ENCODE measurements around the gene DSC2.
A peak's percentile ranks its signal among the peaks of the same experiment; 100 is the strongest.

Gene DSC2

GRCh38 chr18:31097666-31098065, 4.6 kb downstream of the DSC2 start:
- no peak for DNase-seq

DNA sequence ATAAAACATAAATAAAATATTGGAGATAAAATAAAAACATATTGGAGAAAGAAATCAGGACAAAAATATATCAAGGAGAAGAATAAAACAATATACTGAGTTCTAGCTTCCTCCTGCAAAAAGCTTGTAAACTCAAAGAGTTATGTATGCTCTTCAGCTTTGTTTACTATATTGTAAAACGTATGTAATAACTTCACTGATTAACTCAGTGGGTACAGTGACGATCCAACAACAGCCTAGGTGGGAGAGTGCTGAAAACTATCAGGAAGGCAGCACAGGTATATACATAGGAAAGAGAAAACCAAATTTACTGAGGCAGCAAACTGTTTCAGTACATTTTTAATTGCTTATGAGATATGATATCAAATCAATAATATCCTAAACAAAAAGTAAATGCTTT, 8.3 kb downstream of the DSC2 start:
- no peak for DNase-seq

DNA sequence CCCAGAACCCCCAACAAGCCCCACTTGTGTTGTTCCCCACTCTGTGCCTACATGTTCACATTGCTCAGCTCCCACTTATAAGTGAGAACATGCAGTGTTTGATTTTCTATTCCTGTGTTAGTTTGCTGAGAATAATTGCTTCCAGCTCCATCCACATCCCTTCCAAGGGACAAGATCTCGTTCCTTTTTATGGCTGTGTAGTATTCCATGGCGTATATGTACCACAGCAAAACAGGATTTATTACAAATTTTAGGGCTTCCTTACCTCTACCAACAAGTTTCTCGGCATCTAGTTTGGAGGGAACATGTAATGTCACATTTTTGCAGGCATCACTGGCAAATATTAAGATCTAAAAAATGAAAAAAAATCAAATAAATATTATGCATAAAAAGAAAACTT, 8.9 kb downstream of the DSC2 start:
- no peak for DNase-seq

- no peak for DNase-seq
Observed at GRCh38 chr18:31091350-31091749, 10.9 kb downstream of the DSC2 start.

GRCh38 chr18:31088532-31088931, 13.7 kb downstream of the DSC2 start:
- DNase-seq, result no peak

GRCh38 chr18:31079973-31080372, 22.2 kb downstream of the DSC2 start:
- DNase-seq, result no peak

- DNase-seq, result no peak
Observed at GRCh38 chr18:31077878-31078277, 24.3 kb downstream of the DSC2 start.

- DNase-seq, result no peak
Observed at GRCh38 chr18:31072175-31072574, 30.0 kb downstream of the DSC2 start.

- no peak for DNase-seq
Observed at GRCh38 chr18:31070206-31070605, 32.0 kb downstream of the DSC2 start.

DNA sequence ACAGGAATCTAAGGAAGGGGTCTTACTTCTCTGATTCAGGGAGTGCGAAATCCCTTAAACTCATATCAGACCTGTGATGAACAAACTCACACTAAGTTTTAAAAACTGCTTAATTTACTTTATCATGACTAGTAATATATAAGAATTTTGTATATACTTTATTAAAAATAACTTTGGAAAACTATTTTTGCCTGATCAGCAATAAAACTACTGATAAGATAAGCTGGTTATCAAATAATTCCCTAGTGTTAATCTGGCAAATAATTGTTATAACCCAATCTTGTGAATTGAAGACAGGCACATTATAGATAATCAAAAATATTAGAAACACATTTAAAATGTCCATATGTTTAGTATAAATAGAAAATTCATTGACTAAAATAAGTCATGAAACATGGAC, 36.0 kb downstream of the DSC2 start:
- DNase-seq, result no peak

GRCh38 chr18:31065036-31065773, 37.0 kb downstream of the DSC2 start:
- no peak for DNase-seq

DNA sequence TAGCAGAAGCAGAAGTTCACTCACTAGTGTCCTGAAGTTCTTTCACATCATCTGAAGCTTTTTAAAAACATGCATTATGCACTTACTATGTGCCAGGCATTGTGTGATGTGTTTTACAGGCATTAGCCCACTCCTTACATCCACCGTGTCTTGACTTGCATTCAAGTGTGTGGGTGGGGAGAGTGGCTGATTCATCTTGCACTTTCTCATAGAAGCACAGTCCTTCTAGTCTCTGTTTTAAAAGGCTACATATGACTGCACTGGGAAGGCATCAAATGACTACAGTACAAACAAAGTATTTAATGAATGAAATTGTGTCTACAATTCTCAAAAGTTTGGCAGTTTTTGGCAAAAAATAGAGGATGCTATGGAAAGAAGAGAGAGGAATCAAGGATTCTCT, 38.1 kb downstream of the DSC2 start:
- no peak for DNase-seq

DNA sequence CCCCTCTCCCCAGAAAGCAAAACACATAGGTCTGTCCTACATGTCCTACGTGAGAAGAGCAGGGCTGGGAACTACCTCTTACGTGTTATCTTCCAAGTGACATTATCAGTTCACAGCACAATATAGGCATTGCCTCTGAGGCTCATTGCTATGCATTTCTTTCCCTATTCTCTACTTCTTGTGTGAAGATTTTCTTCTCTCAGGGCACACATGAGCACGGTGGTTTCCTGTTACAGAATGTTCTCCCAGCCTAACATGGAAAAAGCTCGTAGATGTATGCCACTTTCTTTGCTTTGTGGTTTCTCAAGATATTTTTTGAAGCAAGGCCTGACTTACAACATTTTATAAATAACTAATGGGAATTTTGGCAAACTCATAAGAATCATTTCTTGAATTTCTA, 40.3 kb downstream of the DSC2 start:
- DNase-seq, result no peak

DNA sequence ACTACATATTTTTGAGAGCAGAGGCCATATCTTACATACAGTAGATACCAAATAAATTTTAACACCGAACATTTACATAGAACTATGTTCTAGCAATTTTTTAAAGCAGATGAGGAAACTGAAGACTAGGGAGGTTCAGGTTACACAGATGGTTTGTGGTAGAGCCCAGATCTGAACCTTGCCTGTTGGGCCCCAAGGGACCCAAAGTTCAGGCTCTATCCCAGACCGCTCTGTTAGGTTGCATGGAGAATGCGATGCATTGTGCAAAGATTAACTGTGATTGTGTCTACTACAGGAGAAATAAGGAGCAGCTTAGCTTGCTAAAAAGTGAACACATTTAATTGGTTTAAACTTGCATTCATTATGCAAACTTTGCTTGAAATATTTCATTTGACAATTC, 43.3 kb downstream of the DSC2 start:
- DNase-seq, result no peak

DNA sequence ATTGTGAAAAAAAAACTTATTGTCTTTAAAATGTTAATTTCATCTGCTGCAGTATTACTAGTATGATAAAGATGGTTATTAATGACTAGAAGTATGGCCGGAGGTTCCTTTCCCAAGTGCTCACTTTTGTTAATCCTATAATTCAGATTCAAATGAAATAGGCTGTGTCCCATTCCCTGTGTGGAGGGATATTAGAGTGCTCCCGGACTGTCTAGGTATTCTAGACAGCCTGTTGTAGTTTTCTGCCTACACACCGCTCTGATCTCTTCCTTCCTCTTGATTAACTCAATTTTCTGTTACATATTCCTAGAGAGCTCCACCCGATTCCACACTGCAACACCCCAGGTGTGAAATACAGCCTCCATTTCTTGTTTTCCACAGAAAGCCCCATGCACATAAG, 44.3 kb downstream of the DSC2 start:
- no peak for DNase-seq

GRCh38 chr18:31057051-31057450, 45.2 kb downstream of the DSC2 start:
- no peak for DNase-seq

DNA sequence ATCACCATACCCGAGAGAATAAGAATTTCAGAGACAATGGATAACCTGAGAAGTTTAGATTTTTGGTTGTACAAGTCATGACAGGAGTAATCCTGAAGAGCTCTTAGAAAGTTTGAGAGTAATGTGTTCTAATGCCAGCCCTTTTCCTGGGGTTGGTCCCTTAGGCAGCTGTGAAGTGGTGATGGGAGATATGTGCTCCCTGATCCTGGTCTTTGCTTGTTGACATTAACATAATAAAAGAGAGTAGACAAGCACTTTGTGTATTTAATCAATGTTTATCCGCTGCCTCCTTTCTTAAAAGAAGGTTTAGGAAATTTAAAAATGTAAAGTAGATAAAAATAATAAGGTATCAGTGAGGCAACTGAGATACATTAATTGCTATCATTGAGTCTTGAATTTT, 45.9 kb downstream of the DSC2 start:
- no peak for DNase-seq

GRCh38 chr18:31050635-31051034, 51.6 kb downstream of the DSC2 start:
- DNase-seq, result no peak

GRCh38 chr18:31049189-31049588, 53.0 kb downstream of the DSC2 start:
- no peak for DNase-seq

GRCh38 chr18:31048216-31048615, 54.0 kb downstream of the DSC2 start:
- DNase-seq, result no peak

DNA sequence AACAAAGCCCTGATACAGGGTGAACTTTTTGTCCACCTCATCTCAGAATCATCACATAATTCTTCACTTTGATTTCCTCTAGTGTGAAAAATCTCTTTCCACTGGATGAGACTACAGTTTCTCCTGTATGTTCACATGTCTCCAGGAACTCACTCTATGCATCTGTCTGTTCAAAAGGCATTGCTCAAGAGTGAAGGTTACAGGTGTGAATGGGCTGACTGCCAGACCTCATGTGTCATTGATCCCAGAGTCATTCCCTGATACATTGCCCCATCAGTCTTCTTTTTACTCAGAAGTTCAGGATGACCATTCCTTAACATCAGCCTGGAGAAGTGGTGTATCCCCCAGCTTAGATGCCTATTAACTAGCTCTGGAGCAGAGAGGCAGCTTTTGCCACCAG, 55.3 kb downstream of the DSC2 start:
- no peak for DNase-seq

DNA sequence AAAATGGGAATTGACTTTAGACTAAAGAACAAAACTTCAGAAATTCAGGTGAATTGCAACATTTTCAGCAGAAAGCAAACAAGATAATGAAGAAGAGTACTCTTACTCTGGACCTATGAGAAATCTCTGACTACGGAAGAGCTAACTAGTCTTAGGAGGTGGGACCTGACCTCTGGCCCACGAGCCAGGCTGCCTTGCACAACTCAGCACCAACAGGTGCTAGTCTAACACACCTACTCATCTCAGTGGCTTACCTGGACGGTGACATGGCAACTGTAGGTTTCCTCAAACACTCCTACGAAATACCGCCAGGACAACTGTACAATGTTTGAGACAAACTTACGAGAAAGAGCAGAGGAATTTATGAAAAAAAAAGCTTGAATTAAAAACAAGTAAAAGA, 56.6 kb downstream of the DSC2 start:
- no peak for DNase-seq

DNA sequence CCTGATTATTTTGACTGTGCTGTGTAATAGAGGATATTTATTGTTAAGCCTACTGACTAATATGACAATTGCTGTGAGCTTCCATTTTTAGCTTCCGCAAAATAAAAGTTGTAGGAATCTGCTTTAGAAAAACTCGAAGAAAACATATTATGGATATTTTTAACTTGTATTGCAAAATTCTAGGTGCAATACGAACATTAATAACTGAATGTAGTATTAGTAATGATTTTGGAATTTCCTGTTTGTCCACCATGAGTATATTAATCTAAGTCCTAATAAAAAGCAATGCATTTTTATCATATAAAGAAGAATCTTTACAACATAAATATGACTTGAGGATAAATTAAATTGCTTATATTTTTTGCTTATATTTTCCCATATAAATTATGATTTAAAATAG, 57.3 kb downstream of the DSC2 start:
- no peak for DNase-seq

DNA sequence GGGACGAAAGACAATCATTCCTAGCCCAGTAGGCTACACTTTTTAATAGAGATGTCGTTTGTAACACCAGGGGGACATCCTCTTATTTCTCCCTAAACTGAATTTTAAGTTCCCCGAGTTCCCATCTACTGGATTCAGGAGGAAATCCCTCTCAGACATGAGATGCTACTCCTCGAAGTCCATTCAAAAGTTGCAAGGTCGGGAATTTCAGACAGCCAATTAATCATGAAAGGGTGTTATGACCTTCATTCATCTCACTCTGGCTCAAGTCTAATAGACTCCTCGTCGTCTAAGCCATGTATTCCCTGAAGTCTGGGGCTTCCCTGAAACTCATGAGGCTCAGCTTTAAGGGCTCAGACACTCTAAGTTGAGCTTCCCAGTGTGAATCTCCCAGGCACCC, 58.5 kb downstream of the DSC2 start:
- no peak for DNase-seq

DNA sequence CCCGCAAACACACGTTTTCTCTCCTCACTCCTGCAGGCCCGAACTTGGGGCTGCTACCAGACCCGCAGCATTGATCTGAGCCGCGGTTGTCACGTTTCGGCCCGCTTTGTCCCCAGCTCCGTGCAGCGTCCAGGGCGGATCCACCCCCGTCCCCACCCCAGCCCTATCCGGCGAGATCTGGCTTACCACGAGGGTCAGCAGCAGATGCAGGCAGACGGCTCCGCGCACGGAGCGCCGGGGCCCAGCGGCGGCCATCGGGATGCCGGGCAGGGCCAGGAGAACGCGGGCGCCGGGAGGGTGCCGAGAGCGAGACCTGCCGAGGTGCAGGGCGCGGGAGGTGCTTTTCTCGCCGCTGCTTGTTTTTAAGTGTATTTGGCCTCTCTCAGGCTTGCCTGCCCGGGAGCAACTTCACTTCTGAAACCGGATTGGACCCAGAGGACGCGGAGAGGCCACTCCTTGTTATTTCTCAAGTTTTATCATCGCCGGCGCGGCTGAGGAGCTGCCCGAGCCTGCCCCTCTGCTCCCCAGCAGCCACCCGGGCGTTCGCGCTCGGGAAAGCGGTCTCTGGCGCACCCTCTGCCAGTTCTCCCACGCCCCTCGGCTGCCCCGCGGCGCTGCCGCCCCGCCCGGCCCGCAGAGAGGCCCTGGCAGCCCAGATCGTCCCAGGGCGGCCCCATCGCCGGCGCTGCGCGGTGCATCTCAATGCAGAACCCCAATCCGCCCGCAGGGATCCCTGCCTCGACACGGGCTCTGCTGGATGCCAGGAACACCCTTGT, 59.6 kb downstream of the DSC2 start, which contains the start of gene DSC3:
Gene DSC3 (minus strand): TSS at position 337 of the 776 bp plus-strand sequence. CDS start 82 bp downstream, at position 255.
- peak; percentile 41 for DNase-seq

All from activated CD8-positive, alpha-beta memory T cell treated with anti-CD3 and anti-CD28 coated beads, Interleukin-2, amount 50 U/mL, for 48 hours (primary cell).